PC-3 (cell line): ENCODE measurements around the gene HDAC10. TPM values are rescaled to one million over a fixed set of nuclear protein-coding genes. Genes with fewer than 3 reads are reported as not detected.

Experiments used
- ATAC-seq: fragments of 200-7000 bp; cut with Tn5 transposase; 2 replicates; pipeline ENCODE4 v1.9.1; 2020; ENCODE audit warnings: mild to moderate bottlenecking, moderate library complexity
- BruUV-seq: library from RNA; stranded (reverse); fragments of 400-500 nt; replicated peaks from 2 replicates; lab custom pipeline; 2021; lab: Mats Ljungman, UMichigan
- CTCF ChIA-PET: fragments of 300-600 bp; sonication (Branson Sonifier 250); formaldehyde crosslinking; loops from one replicate; lab custom pipeline; 2022; ENCODE audit warnings: antibody characterized with exemption; lab: Charles Lee
- POLR2A ChIA-PET: fragments of 300-600 bp; sonication (Branson Sonifier 250); formaldehyde crosslinking; loops from one replicate; lab custom pipeline; 2022; ENCODE audit warnings: antibody characterized with exemption; ENCODE audit not compliant: unreplicated experiment; lab: Charles Lee
- DNase-seq: peaks from one replicate; pipeline ENCODE4 v3.0.0-alpha.2; 2015
- H2AFZ ChIP-seq: fragments of 300-600 bp; sonication (generic); 2 replicates; pipeline ENCODE4 v1.6.0; 2016; ENCODE audit warnings: antibody characterized with exemption, low read length
- H3F3A ChIP-seq: fragments of 300-600 bp; sonication (generic); one replicate; pipeline ENCODE4 v1.6.0; 2017; ENCODE audit warnings: antibody characterized with exemption, low read length, control low read depth, mild to moderate bottlenecking; ENCODE audit not compliant: unreplicated experiment
- H3K27ac ChIP-seq: fragments of 300-600 bp; sonication (generic); 2 replicates; pipeline ENCODE4 v1.5.1; 2016; ENCODE audit warnings: mild to moderate bottlenecking, low read length
- H3K27me3 ChIP-seq: fragments of 300-600 bp; sonication (generic); 2 replicates; pipeline ENCODE4 v1.6.1; 2016; ENCODE audit warnings: low read length, mixed read lengths
- H3K36me3 ChIP-seq: fragments of 300-600 bp; sonication (generic); 2 replicates; pipeline ENCODE4 v1.6.1; 2016; ENCODE audit warnings: low read depth, mixed run types, low read length, mixed read lengths
- H3K4me1 ChIP-seq: fragments of 300-600 bp; sonication (generic); 2 replicates; pipeline ENCODE4 v1.5.1; 2016; ENCODE audit warnings: low read length; ENCODE audit not compliant: insufficient read depth
- H3K4me2 ChIP-seq: fragments of 300-600 bp; sonication (generic); 2 replicates; pipeline ENCODE4 v1.6.0; 2016; ENCODE audit warnings: low read length
- H3K4me3 ChIP-seq: fragments of 300-600 bp; sonication (generic); 2 replicates; pipeline ENCODE4 v1.5.1; 2016; ENCODE audit warnings: mild to moderate bottlenecking, low read length, mixed read lengths
- H3K79me2 ChIP-seq: fragments of 300-600 bp; sonication (generic); 2 replicates; pipeline ENCODE4 v1.6.1; 2017; ENCODE audit warnings: low read length, mixed read lengths
- H3K9ac ChIP-seq: fragments of 300-600 bp; sonication (generic); 2 replicates; pipeline ENCODE4 v1.6.0; 2016; ENCODE audit warnings: mild to moderate bottlenecking, low read length
- H3K9me2 ChIP-seq: fragments of 300-600 bp; sonication (generic); replicated peaks from 2 replicates; pipeline ENCODE4 v1.6.1; 2016; ENCODE audit warnings: mixed run types, low read length, mixed read lengths
- H3K9me3 ChIP-seq: fragments of 300-600 bp; sonication (generic); 2 replicates; pipeline ENCODE4 v1.6.1; 2016; ENCODE audit warnings: low read length, mixed read lengths
- H4K20me1 ChIP-seq: fragments of 300-600 bp; sonication (generic); 2 replicates; pipeline ENCODE4 v1.6.1; 2016; ENCODE audit warnings: low read length, mixed read lengths
- EZH2 ChIP-seq: fragments of 300-600 bp; sonication (generic); IDR thresholded peaks from one replicate; pipeline ENCODE4 v1.6.1; 2017; ENCODE audit warnings: antibody characterized with exemption, mild to moderate bottlenecking, low read length; ENCODE audit not compliant: unreplicated experiment
- EZH2phosphoT487 ChIP-seq: fragments of 300-600 bp; sonication (generic); IDR thresholded peaks from 2 replicates; pipeline ENCODE4 v1.6.1; 2018; ENCODE audit warnings: mild to moderate bottlenecking, antibody characterized with exemption, low read length, borderline replicate concordance
- intact Hi-C: fragments of 100-400 bp; cut with micrococcal nuclease; formaldehyde crosslinking; loops from 2 replicates; pipeline ENCODE4 v1.9.0; 2023
- total RNA-seq: library from RNA; depleted of rRNA; stranded (reverse); fragments of >200 nt; gene quantifications from 2 replicates; pipeline ENCODE4 v1.2.3, GENCODE V29; 2014; rRNA removed
- TF ChIP-seq, protein P1 (sequence below): fragments of 300-600 bp; sonication (generic); conservative IDR thresholded peaks from 2 replicates; pipeline ENCODE4 v1.5.1; 2017; ENCODE audit warnings: antibody characterized with exemption, low read depth, mild to moderate bottlenecking, low read length

Gene HDAC10
- total RNA-seq, 1 experiment from 2014 or later: 25.8 TPM

DNA sequence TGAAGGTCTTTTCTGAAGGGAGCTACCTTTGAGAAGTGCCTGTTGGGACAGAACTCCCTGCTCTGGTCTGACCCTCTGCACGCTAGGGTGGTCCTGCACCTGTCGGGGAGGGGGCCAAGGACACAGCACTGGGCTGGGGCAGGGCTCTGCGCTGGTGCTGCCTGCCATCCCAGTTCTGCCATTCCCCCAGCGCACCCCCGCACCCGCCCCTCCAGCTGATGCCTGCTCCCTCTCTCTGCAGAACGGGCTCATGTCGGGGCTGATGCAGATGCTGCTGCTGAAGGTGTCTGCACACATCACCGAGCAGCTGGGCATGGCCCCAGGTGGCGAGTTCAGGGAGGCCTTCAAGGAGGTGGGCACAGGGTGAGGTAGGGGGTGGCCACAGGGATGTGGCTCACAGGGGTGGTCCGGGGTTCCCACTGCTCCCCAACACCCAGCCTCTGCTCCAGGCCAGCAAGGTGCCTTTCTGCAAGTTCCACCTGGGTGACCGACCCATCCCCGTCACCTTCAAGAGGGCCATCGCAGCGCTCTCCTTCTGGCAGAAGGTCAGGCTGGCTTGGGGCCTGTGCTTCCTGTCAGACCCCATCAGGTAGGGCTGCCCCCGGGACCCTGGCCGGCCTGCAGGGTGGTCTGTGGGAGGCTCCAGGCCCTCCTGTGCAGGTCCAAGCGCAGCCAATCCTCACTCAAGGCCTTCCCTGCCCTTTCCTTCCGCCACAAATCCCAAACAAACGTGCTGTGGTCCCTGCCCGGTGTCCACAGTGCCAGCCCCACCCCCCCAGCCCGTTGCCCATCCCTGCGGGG lies 53.9 kb downstream of the HDAC10 start:
- Histone ChIP-seq H3K4me2 (no peak overlapping the region), H3K27me3 (no peaks in the 10 kb centered on the region), H3K27ac (no peak overlapping the region), H2AFZ (no peak overlapping the region), H3K79me2 (peaks cover 21% of the 10 kb centered on the region), H3K9ac (no peak overlapping the region), H4K20me1 (0 out of 2 replicates have a peak, but pooled peaks cover 4% of the 10 kb centered on the region), H3K9me2 (no peaks in the 10 kb centered on the region), H3F3A (no peaks in the 10 kb centered on the region), H3K4me3 (no peak overlapping the region), H3K36me3 (no peaks in the 10 kb centered on the region; the same call in 1 of the 2 replicates), H3K4me1 (peaks cover 4% of the 10 kb centered on the region), H3K9me3 (no peaks in the 10 kb centered on the region)
- BruUV-seq: no TSS peak
- intact Hi-C loops: no loop called here
- DNase-seq (no peak), ATAC-seq (no peak)
- POLR2A ChIA-PET: no interaction called here
- TF ChIP-seq EZH2phosphoT487 (no peak), EZH2 (no peak)
- TF ChIP-seq, protein P1, sequence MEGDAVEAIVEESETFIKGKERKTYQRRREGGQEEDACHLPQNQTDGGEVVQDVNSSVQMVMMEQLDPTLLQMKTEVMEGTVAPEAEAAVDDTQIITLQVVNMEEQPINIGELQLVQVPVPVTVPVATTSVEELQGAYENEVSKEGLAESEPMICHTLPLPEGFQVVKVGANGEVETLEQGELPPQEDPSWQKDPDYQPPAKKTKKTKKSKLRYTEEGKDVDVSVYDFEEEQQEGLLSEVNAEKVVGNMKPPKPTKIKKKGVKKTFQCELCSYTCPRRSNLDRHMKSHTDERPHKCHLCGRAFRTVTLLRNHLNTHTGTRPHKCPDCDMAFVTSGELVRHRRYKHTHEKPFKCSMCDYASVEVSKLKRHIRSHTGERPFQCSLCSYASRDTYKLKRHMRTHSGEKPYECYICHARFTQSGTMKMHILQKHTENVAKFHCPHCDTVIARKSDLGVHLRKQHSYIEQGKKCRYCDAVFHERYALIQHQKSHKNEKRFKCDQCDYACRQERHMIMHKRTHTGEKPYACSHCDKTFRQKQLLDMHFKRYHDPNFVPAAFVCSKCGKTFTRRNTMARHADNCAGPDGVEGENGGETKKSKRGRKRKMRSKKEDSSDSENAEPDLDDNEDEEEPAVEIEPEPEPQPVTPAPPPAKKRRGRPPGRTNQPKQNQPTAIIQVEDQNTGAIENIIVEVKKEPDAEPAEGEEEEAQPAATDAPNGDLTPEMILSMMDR: no peak
- CTCF ChIA-PET: no interaction called here

DNA sequence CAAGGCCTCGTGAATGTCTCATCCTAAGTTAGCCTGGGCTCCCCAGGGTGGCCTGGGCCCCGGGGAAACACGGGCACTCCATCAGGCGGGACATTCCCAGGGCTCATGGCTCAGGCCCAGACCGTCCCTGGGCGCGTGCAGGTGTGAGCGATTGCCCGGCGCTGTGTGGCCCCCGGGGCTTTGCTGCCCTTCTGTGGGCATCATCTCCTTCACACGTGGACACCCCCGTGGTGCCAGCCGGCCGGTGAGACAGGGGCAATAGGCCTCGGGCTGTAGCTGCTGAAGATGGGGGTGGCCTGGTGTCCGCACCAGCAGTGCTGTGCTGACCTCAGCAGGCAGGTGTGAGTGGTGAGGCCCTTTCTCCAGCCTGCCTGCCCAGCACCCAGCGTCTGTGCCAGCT lies 54.8 kb downstream of the HDAC10 start:
- intact Hi-C loops: no loop called here
- no TSS peak for BruUV-seq
- Histone ChIP-seq H3K4me1 (peaks cover 12% of the 10 kb centered on the region), H3F3A (no peaks in the 10 kb centered on the region), H3K9ac (no peak overlapping the region), H3K27me3 (no peaks in the 10 kb centered on the region), H3K79me2 (peaks cover 22% of the 10 kb centered on the region), H2AFZ (no peak overlapping the region), H3K9me2 (no peaks in the 10 kb centered on the region), H3K27ac (no peak overlapping the region), H3K9me3 (no peaks in the 10 kb centered on the region), H3K36me3 (no peaks in the 10 kb centered on the region; the same call in 1 of the 2 replicates), H4K20me1 (0 out of 2 replicates have a peak, but pooled peaks cover 4% of the 10 kb centered on the region), H3K4me2 (no peak overlapping the region), H3K4me3 (no peak overlapping the region)
- ChIA-PET POLR2A (no interaction called here), CTCF (no interaction called here)
- no peak for DNase-seq
- ATAC-seq: no peak
- TF ChIP-seq, protein P1: no peak
- no peak for TF ChIP-seq EZH2phosphoT487
- TF ChIP-seq EZH2: no peak

Other genes starting within 250 kb of the HDAC10 start
- gene IL17REL, start 238.5 kb downstream of the HDAC10 start, total RNA-seq: 0.04 TPM in 1 of 2 replicates, not detected in the other
- gene TTLL8, start 193.0 kb downstream of the HDAC10 start, total RNA-seq: not detected in 2 replicates
- 0.62 TPM in 1 of 2 replicates, not detected in the other for gene MLC1, start 165.8 kb downstream of the HDAC10 start, total RNA-seq
- gene MOV10L1, start 161.3 kb downstream of the HDAC10 start, total RNA-seq: 0.26 and 1.6 TPM in 2 replicates
- 9.4 and 11.9 TPM in 2 replicates for gene PANX2, start 80.5 kb downstream of the HDAC10 start, total RNA-seq
- 53.4 and 59.8 TPM in 2 replicates for gene TRABD, start 65.4 kb downstream of the HDAC10 start, total RNA-seq
- 32.8 and 37.4 TPM in 2 replicates for gene SELENOO, start 50.3 kb downstream of the HDAC10 start, total RNA-seq
- gene TUBGCP6, start 6.2 kb downstream of the HDAC10 start, total RNA-seq: 32.1 and 39.5 TPM in 2 replicates
- gene MAPK12, start 10.4 kb upstream of the HDAC10 start, total RNA-seq: 22.4 and 22.5 TPM in 2 replicates
- gene MAPK11, start 19.1 kb upstream of the HDAC10 start, total RNA-seq: 7.0 and 7.6 TPM in 2 replicates
- gene PLXNB2, start 56.4 kb upstream of the HDAC10 start, total RNA-seq: 68.2 and 82.9 TPM in 2 replicates
- gene DENND6B, start 75.7 kb upstream of the HDAC10 start, total RNA-seq: 1.1 and 1.7 TPM in 2 replicates
- 46.2 and 54.0 TPM in 2 replicates for gene PPP6R2, start 92.1 kb upstream of the HDAC10 start, total RNA-seq
- 48.5 and 67.1 TPM in 2 replicates for gene SBF1, start 223.8 kb upstream of the HDAC10 start, total RNA-seq
- gene ADM2, start 230.3 kb upstream of the HDAC10 start, total RNA-seq: 0.98 and 1.8 TPM in 2 replicates
- not detected in 2 replicates for gene MIOX, start 235.6 kb upstream of the HDAC10 start, total RNA-seq